Panc1 (cell line): ENCODE measurements around the gene WBP1L. TPM values are rescaled to one million over a fixed set of nuclear protein-coding genes. Genes with fewer than 3 reads are reported as not detected.

Experiments used
- ATAC-seq: fragments of 200-7000 bp; cut with Tn5 transposase; 2 replicates; pipeline ENCODE4 v1.9.1; 2020; ENCODE audit warnings: mild to moderate bottlenecking, moderate library complexity
- BruUV-seq: library from RNA; stranded (reverse); fragments of 400-500 nt; replicated peaks from 2 replicates; lab custom pipeline; 2021; lab: Mats Ljungman, UMichigan
- CTCF ChIA-PET: fragments of 300-600 bp; sonication (Branson Sonifier 250); formaldehyde crosslinking; loops from one replicate; lab custom pipeline; 2022; ENCODE audit warnings: antibody characterized with exemption; lab: Charles Lee
- POLR2A ChIA-PET: fragments of 300-600 bp; sonication (Branson Sonifier 250); formaldehyde crosslinking; loops from one replicate; lab custom pipeline; 2022; ENCODE audit warnings: antibody characterized with exemption; lab: Charles Lee
- DNase-seq: peaks from one replicate; pipeline ENCODE4 v3.0.0-alpha.2; 2010; ENCODE audit warnings: low read depth, low spot score
- H3K27ac ChIP-seq: 2 replicates; pipeline ENCODE4 v1.5.1; 2011; ENCODE audit warnings: mild to moderate bottlenecking, low read length, inconsistent platforms
- H3K27me3 ChIP-seq: fragments of 200-500 bp; sonication (Bioruptor generic); 2 replicates; pipeline ENCODE4 v1.6.0; 2014; ENCODE audit warnings: low read length, inconsistent platforms; ENCODE audit not compliant: control insufficient read depth, insufficient read depth
- H3K36me3 ChIP-seq: fragments of 200-500 bp; sonication (Bioruptor generic); 2 replicates; pipeline ENCODE4 v1.5.1; 2014; ENCODE audit warnings: inconsistent platforms, mild to moderate bottlenecking, low read length, moderate library complexity; ENCODE audit not compliant: control insufficient read depth, insufficient read depth
- H3K4me1 ChIP-seq: 2 replicates; pipeline ENCODE4 v1.5.1; 2011; ENCODE audit warnings: inconsistent platforms, mild to moderate bottlenecking, low read length, moderate library complexity; ENCODE audit not compliant: control insufficient read depth, insufficient read depth
- H3K4me3 ChIP-seq, 2 experiments: 2 replicates each; pipeline ENCODE4 v1.5.1; 2011 to 2012; ENCODE audit warnings: low read depth in 2 of 2, low read length in 2 of 2, mild to moderate bottlenecking in 2 of 2, inconsistent platforms in 1 of 2, moderate library complexity in 1 of 2
- H3K9me3 ChIP-seq: fragments of 200-500 bp; sonication (Bioruptor generic); 2 replicates; pipeline ENCODE4 v1.5.1; 2014; ENCODE audit warnings: low read depth, mild to moderate bottlenecking, inconsistent platforms, low read length, moderate library complexity; ENCODE audit not compliant: control insufficient read depth, insufficient read depth
- POLR2AphosphoS5 ChIP-seq: IDR thresholded peaks from 2 replicates; pipeline ENCODE4 v1.6.1; 2012; ENCODE audit warnings: mild to moderate bottlenecking, low read depth, low read length, moderate library complexity
- REST ChIP-seq, 2 experiments: IDR thresholded peaks; 2 replicates each; pipeline ENCODE4 v1.6.1; 2011 to 2012; ENCODE audit warnings: low read depth in 2 of 2, control low read depth in 1 of 2, low read length in 1 of 2, mild to moderate bottlenecking in 1 of 2, moderate library complexity in 1 of 2; ENCODE audit not compliant: insufficient read depth in 1 of 2
- SIN3A ChIP-seq: IDR thresholded peaks from 2 replicates; pipeline ENCODE4 v1.6.1; 2012; ENCODE audit warnings: low read depth, mild to moderate bottlenecking, low read length, moderate library complexity, borderline replicate concordance; ENCODE audit not compliant: insufficient read depth
- TCF7L2 ChIP-seq: IDR thresholded peaks from 2 replicates; pipeline ENCODE4 v1.6.1; 2011; ENCODE audit warnings: mild to moderate bottlenecking, low read depth, low read length, inconsistent platforms
- in situ Hi-C: cut with HindIII; loops from 2 replicates; pipeline ENCODE4 v1.10.0; 2016; ENCODE audit warnings: low sequenced_read_pairs, low pct_unique_long_range_greater_than_20kb
- intact Hi-C: fragments of 100-400 bp; cut with micrococcal nuclease; formaldehyde crosslinking; loops from one replicate; pipeline ENCODE4 v1.10.0; 2022; ENCODE audit not compliant: unreplicated experiment
- total RNA-seq: library from RNA; stranded (reverse); gene quantifications from one replicate; pipeline ENCODE4 v1.2.1, GENCODE V29; 2021; ENCODE audit not compliant: unreplicated experiment
- TF ChIP-seq, protein P1 (sequence below): fragments of 450-650 bp; IDR thresholded peaks from 2 replicates; pipeline ENCODE4 v1.5.1; 2017; ENCODE audit warnings: mild to moderate bottlenecking

WBP1L gene
- total RNA-seq, 1 experiment from 2014 or later = 91.3 TPM

- no peaks in the 10 kb centered on the region for H3K9me3 ChIP-seq
- ChIA-PET POLR2A (no interaction called here), CTCF (interaction anchor here (0.5 to 0.6 kb wide), 2 partner anchors 17 to 1230 kb away, joined by 4 to 7 read pairs; no protein-coding TSS in a partner anchor)
- 0 out of 2 replicates have a peak, but pooled peaks cover 3% of the 10 kb centered on the region for H3K36me3 ChIP-seq
- H3K4me3 ChIP-seq = no peak overlapping the region
- no TSS peak for BruUV-seq
- in situ Hi-C loops (no loop called here), intact Hi-C loops (no loop called here)
- DNase-seq = no peak
- H3K27ac ChIP-seq = peak overlapping the region; percentile 75
- H3K27me3 ChIP-seq = no peaks in the 10 kb centered on the region
- peaks cover 44% of the 10 kb centered on the region for H3K4me1 ChIP-seq
- no peak for TF ChIP-seq POLR2AphosphoS5
- no peak for TF ChIP-seq REST (IDR thresholded peaks at IDR 0.05; ENCODE audit: insufficient read depth in 1 of 2, low read depth in 2 of 2, low read length in 1 of 2)
- no peak for TF ChIP-seq SIN3A
- no peak for TF ChIP-seq TCF7L2
- TF ChIP-seq, protein P1, sequence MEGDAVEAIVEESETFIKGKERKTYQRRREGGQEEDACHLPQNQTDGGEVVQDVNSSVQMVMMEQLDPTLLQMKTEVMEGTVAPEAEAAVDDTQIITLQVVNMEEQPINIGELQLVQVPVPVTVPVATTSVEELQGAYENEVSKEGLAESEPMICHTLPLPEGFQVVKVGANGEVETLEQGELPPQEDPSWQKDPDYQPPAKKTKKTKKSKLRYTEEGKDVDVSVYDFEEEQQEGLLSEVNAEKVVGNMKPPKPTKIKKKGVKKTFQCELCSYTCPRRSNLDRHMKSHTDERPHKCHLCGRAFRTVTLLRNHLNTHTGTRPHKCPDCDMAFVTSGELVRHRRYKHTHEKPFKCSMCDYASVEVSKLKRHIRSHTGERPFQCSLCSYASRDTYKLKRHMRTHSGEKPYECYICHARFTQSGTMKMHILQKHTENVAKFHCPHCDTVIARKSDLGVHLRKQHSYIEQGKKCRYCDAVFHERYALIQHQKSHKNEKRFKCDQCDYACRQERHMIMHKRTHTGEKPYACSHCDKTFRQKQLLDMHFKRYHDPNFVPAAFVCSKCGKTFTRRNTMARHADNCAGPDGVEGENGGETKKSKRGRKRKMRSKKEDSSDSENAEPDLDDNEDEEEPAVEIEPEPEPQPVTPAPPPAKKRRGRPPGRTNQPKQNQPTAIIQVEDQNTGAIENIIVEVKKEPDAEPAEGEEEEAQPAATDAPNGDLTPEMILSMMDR = no peak
- ATAC-seq = no peak
Observed at GRCh38 chr10:102800611-102801335, 57.0 kb downstream of the WBP1L start.

- H3K27ac ChIP-seq = peak overlapping the region; percentile 75
- H3K4me1 ChIP-seq = peaks cover 38% of the 10 kb centered on the region
- H3K36me3 ChIP-seq = 0 out of 2 replicates have a peak, but pooled peaks cover 3% of the 10 kb centered on the region
- CTCF ChIA-PET = interaction anchor here (0.6 kb wide), 1 partner anchor 32 kb away, joined by 4 read pairs; no protein-coding TSS in a partner anchor
- intact Hi-C loops (no loop called here), in situ Hi-C loops (no loop called here)
- no peaks in the 10 kb centered on the region for H3K27me3 ChIP-seq
- DNase-seq (no peak), ATAC-seq (no peak)
- no peak for TF ChIP-seq TCF7L2
- no peak for TF ChIP-seq REST (IDR thresholded peaks at IDR 0.05; ENCODE audit: insufficient read depth in 1 of 2, low read depth in 2 of 2, low read length in 1 of 2)
- TF ChIP-seq POLR2AphosphoS5 = no peak
- no peak for TF ChIP-seq SIN3A
- TF ChIP-seq, protein P1 = no peak
- no TSS peak for BruUV-seq
- POLR2A ChIA-PET = no interaction called here
- no peaks in the 10 kb centered on the region for H3K9me3 ChIP-seq
- no peak overlapping the region for H3K4me3 ChIP-seq
Observed at GRCh38 chr10:102801496-102801895, 57.7 kb downstream of the WBP1L start.
